Measurements from ENCODE around the gene ABHD12B. TPM values are rescaled to one million over a fixed set of nuclear protein-coding genes. Genes with fewer than 3 reads are reported as not detected.

ABHD12B gene
- total RNA-seq, 1 donor from 2014 or later: 0.35 TPM

GRCh38 chr14:50826681-50827080 is 45.2 kb upstream of the ABHD12B start:
- no peak for TF ChIP-seq CTCF (conservative IDR thresholded peaks at IDR 0.05)
- H3K4me1 Mint-ChIP-seq: peaks cover 79% of the 10 kb centered on the region
- H3K4me3 Mint-ChIP-seq: peak overlapping the region; percentile 72
- no peaks in the 10 kb centered on the region for H3K9me3 Mint-ChIP-seq
- no peak for DNase-seq (ENCODE audit: low read depth, low spot score)
- peaks cover 5% of the 10 kb centered on the region for H3K36me3 Mint-ChIP-seq (ENCODE audit: low read depth)
- no peak overlapping the region for H3K27ac Mint-ChIP-seq (ENCODE audit: unreplicated experiment)
- H3K27me3 Mint-ChIP-seq (ENCODE audit: low read depth): no peaks in the 10 kb centered on the region

- DNase-seq (ENCODE audit: low read depth, low spot score): no peak
- TF ChIP-seq CTCF (conservative IDR thresholded peaks at IDR 0.05): no peak
- Mint-ChIP-seq H3K27me3 (ENCODE audit: low read depth) (peaks cover 11% of the 10 kb centered on the region), H3K36me3 (ENCODE audit: low read depth) (no peaks in the 10 kb centered on the region), H3K4me1 (peaks cover 68% of the 10 kb centered on the region), H3K4me3 (peak overlapping the region; percentile 94), H3K9me3 (no peaks in the 10 kb centered on the region), H3K27ac (ENCODE audit: unreplicated experiment) (no peak overlapping the region)
Observed at GRCh38 chr14:50828721-50829488, 42.9 kb upstream of the ABHD12B start.

GRCh38 chr14:50829489-50830043 is 42.3 kb upstream of the ABHD12B start:
- Mint-ChIP-seq H3K27me3 (ENCODE audit: low read depth) (peaks cover 11% of the 10 kb centered on the region), H3K36me3 (ENCODE audit: low read depth) (no peaks in the 10 kb centered on the region), H3K9me3 (no peaks in the 10 kb centered on the region), H3K4me3 (peak overlapping the region; percentile 94), H3K27ac (ENCODE audit: unreplicated experiment) (peak overlapping the region; percentile 60), H3K4me1 (peaks cover 62% of the 10 kb centered on the region)
- no peak for TF ChIP-seq CTCF (conservative IDR thresholded peaks at IDR 0.05)
- no peak for DNase-seq (ENCODE audit: low read depth, low spot score)

GRCh38 chr14:50830044-50830931 is 41.6 kb upstream of the ABHD12B start:
- TF ChIP-seq CTCF (conservative IDR thresholded peaks at IDR 0.05): no peak
- Mint-ChIP-seq H3K27me3 (ENCODE audit: low read depth) (peaks cover 11% of the 10 kb centered on the region), H3K4me1 (peaks cover 59% of the 10 kb centered on the region)

GRCh38 chr14:50830932-50831725 is 40.7 kb upstream of the ABHD12B start, which contains the start of gene NIN:
NIN (minus strand) TSS chr14:50831162; CDS start chr14:50822056, 9,106 bp downstream.
- peaks cover 55% of the 10 kb centered on the region for H3K4me1 Mint-ChIP-seq
- peaks cover 11% of the 10 kb centered on the region for H3K27me3 Mint-ChIP-seq (ENCODE audit: low read depth)
- no peak for TF ChIP-seq CTCF (conservative IDR thresholded peaks at IDR 0.05)
- H3K4me3 Mint-ChIP-seq: peak within 1 kb of the TSS; percentile 96
- H3K36me3 Mint-ChIP-seq (ENCODE audit: low read depth): no peaks in the 10 kb centered on the region
- DNase-seq (ENCODE audit: low read depth, low spot score): peak; percentile 66
- no peaks in the 10 kb centered on the region for H3K9me3 Mint-ChIP-seq
- peak within 1 kb of the TSS; percentile 87 for H3K27ac Mint-ChIP-seq (ENCODE audit: unreplicated experiment)

More at GRCh38 chr14:50830044-50830931, 41.6 kb upstream of the ABHD12B start:
- H3K4me3 Mint-ChIP-seq: peak overlapping the region; percentile 94
- DNase-seq (ENCODE audit: low read depth, low spot score): peak; percentile 60
- no peaks in the 10 kb centered on the region for H3K9me3 Mint-ChIP-seq
- peak overlapping the region; percentile 69 for H3K27ac Mint-ChIP-seq (ENCODE audit: unreplicated experiment)
- no peaks in the 10 kb centered on the region for H3K36me3 Mint-ChIP-seq (ENCODE audit: low read depth)
